A673 (cell line): ENCODE measurements around the gene ZNF592.

ENCODE experiments used
- CTCF ChIP-seq: fragments of 300-800, 200-600 bp; sonication (generic); conservative IDR thresholded peaks from 2 replicates; pipeline ENCODE4 v1.5.1; 2017; ENCODE audit warnings: low read depth, mild to moderate bottlenecking, antibody characterized with exemption, low read length, moderate library complexity, mixed read lengths
- EZH2 ChIP-seq: fragments of 200-600 bp; sonication (generic); IDR thresholded peaks from 2 replicates; pipeline ENCODE4 v1.6.1; 2017; ENCODE audit warnings: borderline replicate concordance, low read depth, mild to moderate bottlenecking, mixed read lengths, antibody characterized with exemption, low read length; ENCODE audit not compliant: poor library complexity, severe bottlenecking

- TF ChIP-seq CTCF (no peak), EZH2 (no peak)
Observed at GRCh38 chr15:84778194-84778593, 29.8 kb downstream of the ZNF592 start.
